GM10266 (cell line): Measurements from ENCODE around the gene HCK.

ENCODE experiments used
- DNase-seq: peaks from one replicate; pipeline ENCODE4 v3.0.0; 2012; ENCODE audit errors: extremely low spot score
- TF ChIP-seq, protein P1 (sequence below): IDR thresholded peaks from 2 replicates; pipeline ENCODE4 v1.5.1; 2012; ENCODE audit warnings: mild to moderate bottlenecking, low read depth; ENCODE audit not compliant: control insufficient read depth, insufficient read depth; ENCODE audit errors: missing control alignments

The HCK gene

DNA sequence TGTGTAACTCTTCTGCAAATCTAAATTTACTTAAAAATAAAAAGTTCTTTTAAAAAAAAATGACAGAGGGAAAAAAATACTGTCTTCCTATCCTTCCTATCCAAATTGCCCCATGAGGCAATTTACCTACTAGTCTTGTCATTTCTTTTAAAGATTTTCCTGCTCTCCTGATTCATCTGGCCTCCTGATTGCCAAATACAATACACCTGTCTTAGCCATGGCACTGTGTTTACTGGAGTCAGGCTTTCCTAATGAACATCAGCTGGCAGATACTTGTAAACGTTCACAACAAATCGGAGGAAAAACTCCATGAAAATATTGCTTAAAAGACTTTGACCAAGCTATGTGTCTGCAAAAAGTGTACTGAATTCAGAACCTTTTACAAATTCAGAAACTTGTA lies 78.9 kb downstream of the HCK start:
- TF ChIP-seq, protein P1, sequence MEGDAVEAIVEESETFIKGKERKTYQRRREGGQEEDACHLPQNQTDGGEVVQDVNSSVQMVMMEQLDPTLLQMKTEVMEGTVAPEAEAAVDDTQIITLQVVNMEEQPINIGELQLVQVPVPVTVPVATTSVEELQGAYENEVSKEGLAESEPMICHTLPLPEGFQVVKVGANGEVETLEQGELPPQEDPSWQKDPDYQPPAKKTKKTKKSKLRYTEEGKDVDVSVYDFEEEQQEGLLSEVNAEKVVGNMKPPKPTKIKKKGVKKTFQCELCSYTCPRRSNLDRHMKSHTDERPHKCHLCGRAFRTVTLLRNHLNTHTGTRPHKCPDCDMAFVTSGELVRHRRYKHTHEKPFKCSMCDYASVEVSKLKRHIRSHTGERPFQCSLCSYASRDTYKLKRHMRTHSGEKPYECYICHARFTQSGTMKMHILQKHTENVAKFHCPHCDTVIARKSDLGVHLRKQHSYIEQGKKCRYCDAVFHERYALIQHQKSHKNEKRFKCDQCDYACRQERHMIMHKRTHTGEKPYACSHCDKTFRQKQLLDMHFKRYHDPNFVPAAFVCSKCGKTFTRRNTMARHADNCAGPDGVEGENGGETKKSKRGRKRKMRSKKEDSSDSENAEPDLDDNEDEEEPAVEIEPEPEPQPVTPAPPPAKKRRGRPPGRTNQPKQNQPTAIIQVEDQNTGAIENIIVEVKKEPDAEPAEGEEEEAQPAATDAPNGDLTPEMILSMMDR = no peak
- DNase-seq = no peak

DNA sequence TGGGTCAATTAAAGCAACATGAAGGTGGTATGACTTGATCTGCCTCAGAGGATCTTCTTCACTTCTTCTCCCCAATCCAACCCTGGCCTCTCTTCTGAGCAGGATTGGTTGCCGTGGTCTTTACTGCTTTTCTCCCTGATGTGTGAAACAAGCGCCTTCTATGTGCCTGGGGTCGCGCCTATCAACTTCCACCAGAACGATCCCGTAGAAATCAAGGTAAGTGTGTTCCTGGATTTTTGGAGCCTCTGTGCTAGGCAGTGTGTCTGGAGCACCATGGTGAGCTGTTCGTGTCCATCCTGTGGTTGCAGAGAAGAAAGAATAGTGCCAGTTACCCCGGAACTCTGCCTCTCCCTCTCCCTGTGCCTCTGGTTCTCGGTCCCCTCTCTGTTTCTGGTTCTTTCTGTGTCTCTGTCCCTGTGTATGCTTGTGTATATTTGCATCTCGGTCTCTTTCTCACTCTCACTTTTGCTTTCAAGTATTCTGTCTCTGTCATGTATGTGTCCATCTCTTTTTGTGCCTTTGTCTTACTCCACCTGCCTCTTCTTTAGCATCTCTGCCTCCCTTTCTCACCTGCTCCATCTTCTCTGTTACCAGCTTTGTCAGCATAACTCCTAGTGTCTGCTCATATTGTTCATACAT lies 81.0 kb downstream of the HCK start:
- TF ChIP-seq, protein P1 = no peak
- peak; percentile 61 for DNase-seq

DNA sequence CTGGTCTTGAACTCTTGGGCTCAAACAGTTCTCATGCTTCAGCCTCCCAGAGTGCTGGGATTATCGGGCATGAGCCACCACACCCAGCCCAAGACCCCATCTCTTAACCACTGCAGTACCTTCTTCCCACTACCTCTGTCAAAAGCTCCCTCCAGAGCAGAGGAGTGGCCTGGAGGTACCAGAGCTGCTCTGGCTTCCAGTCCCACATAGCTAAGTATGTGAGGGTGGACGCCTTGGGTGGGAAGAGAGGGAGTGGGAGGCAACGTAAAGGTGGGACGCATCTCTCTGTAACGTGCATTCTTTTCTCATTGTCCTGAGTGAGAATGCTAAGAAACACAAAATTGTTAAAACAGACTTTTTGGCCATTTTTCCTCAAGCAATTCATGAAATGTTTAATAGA lies 82.0 kb downstream of the HCK start:
- no peak for DNase-seq
- TF ChIP-seq, protein P1 = no peak

DNA sequence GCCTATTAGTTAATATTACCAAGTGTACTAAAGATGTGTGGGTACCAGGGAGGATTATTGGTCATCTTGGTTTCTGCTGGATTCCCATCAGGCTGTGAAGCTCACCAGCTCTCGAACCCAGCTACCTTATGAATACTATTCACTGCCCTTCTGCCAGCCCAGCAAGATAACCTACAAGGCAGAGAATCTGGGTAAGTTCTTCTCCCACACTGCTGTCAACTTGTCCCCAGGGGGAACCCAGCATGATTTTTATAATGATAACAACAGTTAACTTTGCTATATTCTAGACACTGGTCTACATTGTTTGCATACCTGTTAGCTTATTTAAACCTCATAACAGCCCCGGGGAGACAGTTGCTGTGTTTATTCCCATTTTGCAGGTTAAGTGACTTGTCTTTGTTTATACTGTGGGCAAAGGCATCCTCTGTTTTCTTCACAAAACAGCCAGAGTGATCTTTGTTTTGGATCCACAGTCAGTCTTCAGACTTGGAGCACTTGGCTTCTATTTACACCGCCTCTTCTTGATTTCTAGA lies 84.0 kb downstream of the HCK start:
- no peak for DNase-seq

DNA sequence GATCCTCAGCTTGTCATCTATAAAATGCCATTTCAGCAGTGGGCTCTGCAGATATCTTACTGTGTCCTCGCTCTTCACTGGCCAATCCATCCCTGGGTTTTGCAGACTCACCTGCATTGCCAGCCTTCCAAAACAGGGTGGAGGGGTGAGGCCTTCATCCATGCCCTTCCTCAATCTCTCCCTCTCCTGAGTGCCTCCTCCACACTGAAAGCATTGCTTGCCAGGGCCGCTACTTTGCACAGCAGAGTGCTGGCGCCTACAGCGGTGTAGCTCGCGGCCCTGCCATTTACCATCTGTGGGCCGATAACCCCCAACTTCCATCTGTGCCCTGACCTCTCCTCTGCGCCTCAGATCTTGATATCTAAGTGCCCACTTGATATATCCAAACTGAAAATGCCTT lies 86.9 kb downstream of the HCK start:
- TF ChIP-seq, protein P1 = no peak
- DNase-seq = no peak

More for the DNA sequence above, 84.0 kb downstream of the HCK start:
- TF ChIP-seq, protein P1 = no peak

DNA sequence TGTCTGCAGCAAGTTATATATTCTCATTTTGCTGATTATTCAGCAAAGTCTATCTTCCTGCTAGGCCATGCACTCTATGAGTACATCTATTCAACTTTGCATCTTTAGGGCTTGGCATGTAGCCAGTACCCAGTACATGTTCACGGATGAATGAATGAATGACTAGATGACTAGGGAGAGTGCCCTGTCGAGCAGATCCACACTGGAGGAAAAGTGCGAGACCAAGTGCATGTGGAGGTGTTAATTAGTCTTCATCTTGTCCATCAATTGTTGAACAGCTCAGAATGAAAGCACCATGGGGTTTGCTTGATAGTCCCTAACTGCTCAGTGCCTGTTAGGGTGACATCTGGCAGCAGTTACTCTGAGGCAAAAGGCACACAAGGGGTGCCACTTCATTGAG lies 87.9 kb downstream of the HCK start:
- TF ChIP-seq, protein P1 = no peak
- no peak for DNase-seq

DNA sequence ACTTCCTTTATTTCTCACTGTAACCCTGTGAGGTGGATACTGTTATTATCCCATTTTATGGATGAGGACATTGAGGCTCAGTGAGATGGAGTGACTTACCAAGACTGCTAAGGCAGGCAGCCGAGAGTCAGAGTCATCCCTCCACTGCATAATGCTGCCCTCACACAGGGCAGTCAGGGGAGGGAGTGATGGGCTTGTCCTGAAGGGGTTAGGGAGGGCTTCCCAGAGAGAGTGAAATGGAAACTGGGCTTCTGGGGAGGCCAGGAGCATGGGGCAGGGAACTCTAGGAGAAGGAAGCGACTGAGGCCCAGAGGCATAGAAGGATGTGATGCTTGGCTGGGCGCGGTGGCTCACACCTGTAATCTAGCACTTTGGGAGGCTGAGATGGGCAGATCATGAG lies 88.6 kb downstream of the HCK start:
- no peak for DNase-seq
- TF ChIP-seq, protein P1 = no peak
